Gastroesophageal sphincter (tissue), 3 donors: Measurements from ENCODE around the gene LRRC28.

Source experiments
- POLR2A ChIP-seq, 2 donors: fragments of 450-650 bp; IDR thresholded peaks; one replicate each; pipeline ENCODE4 v1.6.1; 2017; ENCODE audit warnings: antibody characterized with exemption in 2 of 2, mild to moderate bottlenecking in 2 of 2, moderate library complexity in 1 of 2
- TF ChIP-seq, protein P1 (sequence below), 4 experiments: fragments of 200-600 bp in 2 of 4; fragments of 450-650 bp in 2 of 4; sonication (generic) in 1 of 4; IDR thresholded peaks; one replicate each; pipeline ENCODE4 v1.5.1; 2017 to 2019; ENCODE audit warnings: antibody characterized with exemption in 4 of 4, mild to moderate bottlenecking in 2 of 4, moderate library complexity in 2 of 4

DNA sequence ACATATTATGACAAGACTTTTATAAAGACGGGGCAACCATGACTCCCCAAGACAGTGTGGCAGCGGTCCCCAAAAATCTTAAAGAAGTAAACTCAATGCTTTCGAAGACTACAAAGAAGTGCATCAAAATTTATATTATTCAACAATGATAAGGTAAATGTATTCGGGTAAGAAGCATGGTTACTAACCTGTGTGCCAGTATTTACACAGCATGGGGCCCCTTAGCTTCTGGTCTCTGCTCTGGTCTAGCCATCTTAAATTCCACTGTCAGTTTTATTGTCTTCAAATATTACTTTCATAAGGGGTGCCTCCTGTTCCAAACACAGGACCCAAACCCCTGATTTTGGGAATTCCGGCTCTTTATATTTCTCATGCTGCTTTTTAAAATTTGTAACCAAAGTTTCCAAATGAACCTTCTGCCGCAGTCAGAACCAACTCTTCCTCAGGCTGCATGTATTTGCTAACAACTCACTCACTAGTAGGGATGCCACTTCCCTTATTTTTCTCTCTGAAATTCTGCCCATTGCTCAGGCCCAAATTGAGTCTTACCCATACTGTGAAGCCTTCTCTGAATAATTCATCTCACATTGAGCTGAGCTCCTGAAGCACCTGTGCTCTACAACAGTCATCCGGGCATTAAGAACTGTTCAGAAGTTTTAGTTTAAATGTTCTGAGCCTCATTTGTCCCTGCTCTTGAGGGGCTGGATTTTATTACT lies 3.1 kb upstream of the LRRC28 start:
- TF ChIP-seq, protein P1, sequence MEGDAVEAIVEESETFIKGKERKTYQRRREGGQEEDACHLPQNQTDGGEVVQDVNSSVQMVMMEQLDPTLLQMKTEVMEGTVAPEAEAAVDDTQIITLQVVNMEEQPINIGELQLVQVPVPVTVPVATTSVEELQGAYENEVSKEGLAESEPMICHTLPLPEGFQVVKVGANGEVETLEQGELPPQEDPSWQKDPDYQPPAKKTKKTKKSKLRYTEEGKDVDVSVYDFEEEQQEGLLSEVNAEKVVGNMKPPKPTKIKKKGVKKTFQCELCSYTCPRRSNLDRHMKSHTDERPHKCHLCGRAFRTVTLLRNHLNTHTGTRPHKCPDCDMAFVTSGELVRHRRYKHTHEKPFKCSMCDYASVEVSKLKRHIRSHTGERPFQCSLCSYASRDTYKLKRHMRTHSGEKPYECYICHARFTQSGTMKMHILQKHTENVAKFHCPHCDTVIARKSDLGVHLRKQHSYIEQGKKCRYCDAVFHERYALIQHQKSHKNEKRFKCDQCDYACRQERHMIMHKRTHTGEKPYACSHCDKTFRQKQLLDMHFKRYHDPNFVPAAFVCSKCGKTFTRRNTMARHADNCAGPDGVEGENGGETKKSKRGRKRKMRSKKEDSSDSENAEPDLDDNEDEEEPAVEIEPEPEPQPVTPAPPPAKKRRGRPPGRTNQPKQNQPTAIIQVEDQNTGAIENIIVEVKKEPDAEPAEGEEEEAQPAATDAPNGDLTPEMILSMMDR (IDR thresholded peaks at IDR 0.05): no peak
- no peak for TF ChIP-seq POLR2A (IDR thresholded peaks at IDR 0.05)
